LNCAP (cell line): ENCODE results near the gene IRAK4.

Experiments
- TF ChIP-seq, protein P1 (sequence below): fragments of 450-650 bp; IDR thresholded peaks from 2 replicates; pipeline ENCODE4 v1.5.1; 2017; ENCODE audit warnings: mild to moderate bottlenecking

The IRAK4 gene

DNA sequence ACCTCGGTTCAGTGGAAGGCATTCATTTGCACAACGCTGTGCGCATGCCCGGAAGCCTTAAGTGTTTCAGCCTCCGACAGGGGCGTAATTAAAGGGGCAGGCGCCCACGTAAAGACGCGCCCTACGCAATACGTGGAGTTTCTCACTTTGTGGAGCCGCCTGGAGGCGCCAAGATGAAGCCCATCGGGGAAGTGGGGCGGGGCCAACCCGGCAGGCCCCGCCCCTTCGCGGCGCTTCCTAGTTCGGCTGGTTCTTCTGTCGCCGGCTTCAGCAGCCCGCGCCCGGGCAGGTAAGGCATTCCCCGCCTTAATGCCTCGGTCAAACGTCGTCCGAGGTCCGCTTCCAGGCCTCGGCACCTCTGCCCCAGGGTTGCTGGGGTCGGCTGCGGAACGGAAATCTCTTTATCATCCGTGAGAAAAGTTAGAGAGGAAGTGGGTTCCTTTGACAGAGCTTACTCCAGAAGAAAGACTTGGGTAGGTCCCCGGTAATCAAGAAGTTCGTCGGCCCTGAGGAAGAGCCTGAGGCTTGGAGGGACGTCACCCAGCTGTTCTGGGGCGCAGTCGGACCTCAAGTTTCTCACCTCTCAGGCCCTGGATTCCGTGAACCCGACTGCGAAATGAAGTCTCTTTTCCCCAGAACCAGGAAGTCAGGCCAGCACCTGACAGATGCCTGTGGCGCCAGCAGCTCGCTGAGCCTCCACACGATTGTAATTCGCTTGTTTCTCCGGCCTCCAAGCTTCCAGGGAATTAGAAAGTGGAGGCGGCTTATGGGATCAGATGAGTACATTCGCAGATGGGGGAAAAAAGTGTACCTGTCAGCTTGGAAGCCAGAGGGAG lies at the start of gene IRAK4, which contains the start of gene PUS7L:
Gene IRAK4 (plus strand): TSS at position 224 of the 836 bp plus-strand sequence. CDS start 9,161 bp downstream, outside the sequence.
Gene PUS7L (minus strand): TSS at position 63 of the 836 bp plus-strand sequence. CDS start 3,545 bp downstream, outside the sequence.
- TF ChIP-seq, protein P1, sequence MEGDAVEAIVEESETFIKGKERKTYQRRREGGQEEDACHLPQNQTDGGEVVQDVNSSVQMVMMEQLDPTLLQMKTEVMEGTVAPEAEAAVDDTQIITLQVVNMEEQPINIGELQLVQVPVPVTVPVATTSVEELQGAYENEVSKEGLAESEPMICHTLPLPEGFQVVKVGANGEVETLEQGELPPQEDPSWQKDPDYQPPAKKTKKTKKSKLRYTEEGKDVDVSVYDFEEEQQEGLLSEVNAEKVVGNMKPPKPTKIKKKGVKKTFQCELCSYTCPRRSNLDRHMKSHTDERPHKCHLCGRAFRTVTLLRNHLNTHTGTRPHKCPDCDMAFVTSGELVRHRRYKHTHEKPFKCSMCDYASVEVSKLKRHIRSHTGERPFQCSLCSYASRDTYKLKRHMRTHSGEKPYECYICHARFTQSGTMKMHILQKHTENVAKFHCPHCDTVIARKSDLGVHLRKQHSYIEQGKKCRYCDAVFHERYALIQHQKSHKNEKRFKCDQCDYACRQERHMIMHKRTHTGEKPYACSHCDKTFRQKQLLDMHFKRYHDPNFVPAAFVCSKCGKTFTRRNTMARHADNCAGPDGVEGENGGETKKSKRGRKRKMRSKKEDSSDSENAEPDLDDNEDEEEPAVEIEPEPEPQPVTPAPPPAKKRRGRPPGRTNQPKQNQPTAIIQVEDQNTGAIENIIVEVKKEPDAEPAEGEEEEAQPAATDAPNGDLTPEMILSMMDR: peak; percentile 46

DNA sequence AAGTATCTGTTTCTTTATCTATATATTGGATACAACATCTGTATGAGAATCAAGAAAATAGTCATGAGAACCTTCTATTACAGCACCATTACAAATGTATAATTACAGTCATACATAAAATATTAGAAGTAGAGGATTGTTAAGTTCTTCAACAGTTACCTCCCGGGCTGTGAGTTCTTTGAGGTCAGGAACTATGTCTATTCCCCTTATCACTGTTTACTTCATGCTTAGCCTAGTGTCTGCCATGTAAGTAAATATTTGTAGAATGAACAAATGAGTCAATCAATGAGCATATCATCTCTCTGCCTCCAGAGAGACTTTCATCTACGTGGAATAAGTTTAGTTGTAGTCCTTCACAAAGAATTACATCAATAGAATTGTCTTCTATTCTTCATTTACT lies 47.4 kb upstream of the IRAK4 start:
- TF ChIP-seq, protein P1: no peak

DNA sequence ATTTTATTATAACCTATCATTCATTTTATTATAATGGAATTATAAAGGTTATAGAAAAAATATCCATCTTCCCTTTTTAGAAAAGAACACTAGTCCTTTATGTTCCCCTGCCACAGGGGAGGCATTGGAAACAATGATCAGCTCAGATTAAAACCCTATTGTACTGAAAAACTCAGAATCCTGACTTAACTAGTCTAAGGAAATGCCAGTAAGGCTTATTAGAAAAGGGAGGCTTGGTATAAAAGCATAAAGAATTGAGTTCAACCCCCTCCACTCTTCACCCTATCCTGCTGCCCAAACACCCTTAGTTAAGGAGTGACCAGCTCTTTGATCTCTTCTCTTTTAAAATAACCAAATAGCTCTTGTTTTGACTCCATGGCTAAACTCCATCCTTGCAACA lies 36.1 kb upstream of the IRAK4 start:
- TF ChIP-seq, protein P1: no peak

GRCh38 chr12:43723134-43723533 lies 35.6 kb upstream of the IRAK4 start:
- TF ChIP-seq, protein P1: no peak

GRCh38 chr12:43728117-43728516 lies 30.6 kb upstream of the IRAK4 start:
- TF ChIP-seq, protein P1: peak; percentile 58

GRCh38 chr12:43728698-43729097 lies 30.1 kb upstream of the IRAK4 start:
- TF ChIP-seq, protein P1: no peak

DNA sequence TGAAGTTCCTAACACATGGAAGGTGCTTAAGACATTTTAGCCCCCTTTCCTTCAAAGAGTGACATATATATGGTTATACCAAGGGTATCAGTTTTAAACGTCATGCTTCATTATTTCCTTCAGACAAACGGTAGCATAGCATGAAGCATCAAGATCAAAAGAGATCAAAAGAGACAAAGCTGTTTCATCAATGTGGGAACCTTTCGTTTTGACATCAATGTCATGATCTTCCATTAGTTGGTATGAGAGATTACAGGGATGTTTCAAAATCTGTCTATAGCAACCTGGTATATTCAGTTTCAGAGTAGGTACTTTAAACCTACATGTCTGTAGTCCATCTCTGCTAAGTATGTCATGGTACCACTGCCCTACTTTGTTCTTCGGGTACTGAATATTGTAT lies 28.5 kb upstream of the IRAK4 start:
- TF ChIP-seq, protein P1: no peak
